CD4-positive, alpha-beta T cell treated with Interferon gamma for 1 hour (primary cell): ENCODE measurements around the gene ATXN1.
"Not testable (repeated sequence)": the region's sequence is repeated elsewhere in the genome, so short reads cannot be mapped to it uniquely, and the experiment has no call there.

ENCODE experiments used
- DNase-seq: peaks from one replicate; pipeline ENCODE4 v3.0.0-alpha.2; 2020

ATXN1 gene

DNA sequence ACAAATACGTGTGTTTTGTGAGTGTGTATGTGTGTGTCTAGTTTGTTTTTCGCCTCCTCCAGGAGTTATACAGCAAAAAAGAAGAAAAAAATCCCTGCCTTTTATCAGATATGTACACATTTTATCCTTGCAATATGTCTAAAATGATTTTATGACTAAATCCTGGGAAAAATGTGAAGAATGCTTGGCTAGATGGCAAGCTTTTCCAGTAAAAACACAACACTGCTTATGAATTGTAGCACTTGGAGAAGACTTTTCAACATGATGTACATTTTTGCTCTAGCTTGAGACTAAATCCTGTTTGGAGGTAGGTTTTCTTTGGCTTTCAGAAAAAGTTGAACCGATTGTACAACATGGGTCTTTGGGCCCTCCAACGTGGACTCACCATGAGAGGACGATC lies 362.7 kb downstream of the ATXN1 start:
- no peak for DNase-seq

- DNase-seq, result no peak
Measured at GRCh38 chr6:16397623-16398022, 363.6 kb downstream of the ATXN1 start.

DNA sequence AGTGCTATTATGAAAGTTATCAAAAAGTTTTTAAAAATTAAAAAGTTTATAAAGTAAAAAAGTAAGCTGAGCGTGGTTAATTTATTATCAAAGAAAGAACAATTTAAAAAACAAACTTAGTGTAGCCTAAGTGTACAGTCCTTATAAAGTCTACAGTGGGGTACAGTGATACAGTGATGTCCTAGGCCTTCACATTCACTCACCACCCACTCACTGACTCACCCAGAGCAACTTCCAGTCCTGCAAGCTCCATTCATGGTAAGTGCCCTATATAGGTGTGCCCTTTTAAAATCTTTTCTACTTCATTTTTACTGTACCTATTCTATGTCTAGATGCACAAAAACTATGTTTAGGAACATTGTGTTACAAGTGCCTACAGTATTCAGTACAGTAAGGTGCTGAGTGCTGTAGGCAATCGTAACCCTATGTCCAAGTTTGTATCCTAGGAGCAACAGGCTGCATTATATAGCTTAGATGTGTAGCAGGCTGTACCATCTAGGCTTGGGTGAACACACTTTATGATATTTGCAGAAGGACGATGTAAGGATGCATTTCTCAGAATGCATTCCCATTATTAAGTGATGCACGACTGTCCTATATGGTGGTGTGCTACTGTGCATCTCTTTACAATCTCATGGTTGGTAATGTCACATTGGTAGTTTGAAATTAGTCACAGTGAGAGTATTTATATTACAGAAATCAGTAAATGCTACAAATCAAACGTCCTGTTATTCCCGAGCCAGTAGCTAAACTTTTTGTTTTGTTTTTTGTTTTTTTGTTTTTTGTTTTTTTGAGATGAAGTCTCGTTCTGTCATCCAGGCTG lies 364.6 kb downstream of the ATXN1 start:
- no peak for DNase-seq

DNA sequence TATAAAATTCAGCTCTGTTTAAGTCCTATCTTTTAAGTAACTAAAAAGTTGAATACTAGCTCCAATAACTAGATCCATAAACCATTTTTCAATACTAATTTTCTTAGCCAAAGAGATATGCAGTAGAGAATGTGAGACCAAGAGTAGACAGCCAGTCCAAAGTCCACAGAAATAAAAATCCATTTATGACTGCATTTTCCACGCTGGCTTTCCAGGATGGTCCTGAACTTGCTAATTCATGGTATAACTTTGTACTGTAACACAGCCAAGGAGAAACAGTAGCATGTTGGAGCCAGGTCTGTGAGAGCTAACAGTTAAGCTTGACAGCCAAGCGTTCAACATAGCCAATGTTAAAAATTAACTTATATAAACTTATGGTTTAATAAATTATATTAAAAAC lies 366.6 kb downstream of the ATXN1 start:
- DNase-seq, result no peak

- DNase-seq, result no peak
Measured at GRCh38 chr6:16393326-16393725, 367.9 kb downstream of the ATXN1 start.

GRCh38 chr6:16392010-16392409 lies 369.2 kb downstream of the ATXN1 start:
- no peak for DNase-seq

- DNase-seq, result no peak
Measured at GRCh38 chr6:16391451-16391912, 369.8 kb downstream of the ATXN1 start.

- DNase-seq, result not testable (repeated sequence)
Measured at GRCh38 chr6:16390909-16391450, 370.3 kb downstream of the ATXN1 start.

GRCh38 chr6:16389642-16390041 lies 371.6 kb downstream of the ATXN1 start:
- no peak for DNase-seq

GRCh38 chr6:16388488-16388887 lies 372.8 kb downstream of the ATXN1 start:
- DNase-seq, result no peak

DNA sequence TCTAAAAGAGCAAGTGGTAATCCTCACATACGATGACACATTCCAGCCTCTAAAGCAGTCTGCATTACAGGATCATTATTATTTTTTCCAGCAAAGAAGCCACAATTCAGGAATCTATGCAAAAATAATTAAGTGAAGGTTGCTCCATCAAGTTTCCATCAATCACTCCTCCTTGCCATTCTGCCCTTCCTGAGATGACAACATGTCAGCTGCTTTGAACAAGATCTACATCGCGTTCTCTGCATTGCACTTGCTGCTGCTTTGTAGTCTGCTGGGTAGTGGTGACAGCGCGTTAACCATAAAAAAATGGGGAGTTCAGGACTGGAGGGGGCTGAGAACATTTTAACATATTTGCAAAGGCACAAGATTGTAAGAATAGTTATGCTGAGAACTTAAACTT lies 375.2 kb downstream of the ATXN1 start:
- no peak for DNase-seq

DNA sequence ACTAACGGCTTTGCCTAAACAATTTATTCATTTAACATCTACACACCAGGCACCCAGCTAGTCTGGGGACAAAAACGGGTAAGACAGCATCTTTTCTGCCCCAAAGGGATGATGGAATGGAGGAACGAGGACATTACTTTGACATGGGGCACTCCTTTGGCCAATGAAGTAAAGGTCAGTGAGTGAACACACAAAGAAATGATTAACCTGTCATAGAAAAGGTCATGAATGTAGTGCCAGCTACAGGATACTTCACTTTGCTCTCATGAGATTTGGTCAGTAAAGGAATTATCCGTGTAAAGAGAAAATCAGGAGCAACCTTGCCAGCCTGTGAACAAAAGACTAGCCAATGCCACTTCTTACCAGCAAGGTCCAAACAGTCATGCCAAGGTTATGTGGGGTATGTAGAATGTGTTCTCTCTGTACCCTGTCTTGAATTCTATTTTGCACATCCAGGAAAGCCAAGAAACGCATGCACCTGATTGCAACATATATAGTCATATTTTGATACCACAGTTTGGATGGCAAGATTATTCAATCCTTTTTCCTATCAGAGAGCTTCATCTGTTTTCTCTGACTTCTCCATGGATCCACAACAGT lies 377.6 kb downstream of the ATXN1 start:
- no peak for DNase-seq

DNA sequence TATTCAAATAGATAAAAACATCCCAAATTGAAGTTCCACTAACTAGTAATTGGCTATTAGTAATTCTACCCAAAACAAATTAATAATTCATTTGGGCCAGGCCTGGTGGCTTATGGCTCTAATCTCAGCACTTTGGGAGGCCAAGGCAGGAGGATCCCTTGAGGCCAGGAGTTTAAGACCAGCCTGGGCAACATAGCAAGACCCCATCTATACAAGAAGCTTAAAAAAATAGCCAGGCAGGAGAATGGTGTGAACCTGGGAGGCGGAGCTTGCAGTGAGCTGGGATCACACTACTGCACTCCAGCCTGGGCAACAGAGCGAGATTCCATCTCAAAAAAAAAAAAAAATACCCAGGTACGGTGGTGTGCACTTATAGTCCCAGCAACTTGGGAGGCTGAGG lies 379.3 kb downstream of the ATXN1 start:
- not testable (repeated sequence) for DNase-seq

GRCh38 chr6:16380220-16380809 lies 380.9 kb downstream of the ATXN1 start:
- no peak for DNase-seq

- DNase-seq, result not testable (repeated sequence)
Measured at GRCh38 chr6:16378360-16378759, 382.9 kb downstream of the ATXN1 start.

- DNase-seq, result no peak
Measured at GRCh38 chr6:16377470-16377869, 383.8 kb downstream of the ATXN1 start.

- no peak for DNase-seq
Measured at GRCh38 chr6:16375843-16376242, 385.4 kb downstream of the ATXN1 start.

DNA sequence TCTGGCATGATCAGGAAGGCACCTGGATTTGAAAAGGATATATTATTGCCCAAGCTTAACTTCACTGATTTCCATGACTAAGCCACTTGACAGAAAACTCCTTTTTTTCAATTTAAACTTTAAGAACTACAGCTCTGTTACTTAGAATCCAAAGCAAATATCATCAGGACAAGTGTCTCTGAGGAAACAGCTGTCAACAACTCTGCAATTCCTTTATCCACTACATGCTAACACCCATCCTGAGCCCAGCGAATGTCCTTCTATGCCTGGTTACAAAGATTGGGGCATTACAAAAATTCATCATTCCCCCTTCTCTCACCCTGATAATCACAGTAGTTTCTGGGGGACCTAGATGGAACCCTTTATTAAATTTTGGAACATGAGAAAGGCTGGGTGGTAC lies 386.1 kb downstream of the ATXN1 start:
- no peak for DNase-seq

GRCh38 chr6:16374461-16375200 lies 386.6 kb downstream of the ATXN1 start:
- DNase-seq, result no peak

DNA sequence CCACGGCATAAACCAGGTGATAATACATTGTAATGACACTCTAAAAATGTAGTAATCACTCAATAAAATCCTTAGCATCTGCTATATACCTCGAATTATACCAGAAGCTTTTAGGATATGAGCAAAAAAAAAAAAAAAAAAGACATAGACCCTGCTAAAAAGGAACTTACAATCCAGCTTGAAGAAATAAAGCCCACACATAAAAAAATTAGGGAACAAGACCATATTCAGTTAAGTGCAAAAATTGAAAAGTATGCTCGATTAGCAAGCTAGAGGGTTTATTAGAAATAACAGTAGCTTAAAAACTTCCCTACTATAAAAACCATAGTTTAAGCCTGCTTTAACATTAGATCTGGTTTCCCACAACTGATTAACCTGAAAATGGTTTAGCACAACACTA lies 387.2 kb downstream of the ATXN1 start:
- DNase-seq, result no peak

DNA sequence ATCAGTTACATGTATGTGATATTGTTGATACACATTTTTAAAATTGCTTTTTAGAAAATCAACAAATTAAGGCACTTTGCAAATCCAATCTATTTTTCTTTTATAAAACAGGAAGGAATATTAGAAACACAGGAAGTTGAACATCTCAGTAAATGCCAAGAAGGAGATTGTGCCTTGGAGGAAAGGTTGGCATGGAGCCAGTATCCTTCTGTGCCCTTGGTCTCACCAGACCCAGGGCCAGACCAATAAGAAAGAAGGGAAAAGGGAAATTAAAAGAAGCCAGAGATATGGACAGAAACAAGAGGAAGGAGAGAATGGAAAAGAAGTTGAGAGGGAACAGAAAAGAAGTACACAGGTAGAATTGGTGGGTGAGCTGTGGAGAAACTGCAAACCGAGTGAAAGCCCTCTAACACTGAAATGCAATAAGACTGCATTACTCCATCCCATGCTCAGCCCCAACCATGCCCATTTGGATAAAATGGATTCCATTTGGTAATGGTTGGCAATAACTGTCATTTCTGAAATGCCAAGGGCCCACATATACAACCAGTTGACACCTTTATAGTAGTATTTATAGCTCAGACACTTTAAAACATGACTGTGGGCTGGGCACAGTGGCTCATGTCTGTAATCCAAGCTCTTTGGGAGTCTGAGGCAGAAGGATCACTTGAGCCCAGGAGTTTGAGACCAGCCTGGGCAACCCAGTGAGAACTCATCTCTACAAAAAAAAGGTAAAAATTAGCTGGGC lies 389.1 kb downstream of the ATXN1 start:
- no peak for DNase-seq

GRCh38 chr6:16371401-16371800 lies 389.9 kb downstream of the ATXN1 start:
- no peak for DNase-seq
